ENCODE results near the gene RSBN1. TPM values are rescaled to one million over a fixed set of nuclear protein-coding genes. Genes with fewer than 3 reads are reported as not detected.
"Not testable (repeated sequence)": the region's sequence is repeated elsewhere in the genome, so short reads cannot be mapped to it uniquely, and the experiment has no call there.

RSBN1 gene
- total RNA-seq, 1 experiment from 2014 or later, result 6.9 TPM

- Histone ChIP-seq H3K4me3 (no peak overlapping the region), H3K36me3 (peaks cover 47% of the 10 kb centered on the region), H3K9me3 (no peaks in the 10 kb centered on the region), H3K27me3 (no peaks in the 10 kb centered on the region)
- no peak for DNase-seq
These were observed 77.8 kb downstream of the RSBN1 start for GRCh38 chr1:113734357-113735055.

- H3K27me3 ChIP-seq, result no peaks in the 10 kb centered on the region
- H3K4me3 ChIP-seq, result no peak overlapping the region
- H3K9me3 ChIP-seq, result no peaks in the 10 kb centered on the region
- peaks cover 33% of the 10 kb centered on the region for H3K36me3 ChIP-seq
- DNase-seq, result no peak
These were observed 79.5 kb downstream of the RSBN1 start for GRCh38 chr1:113732802-113733201.

DNA sequence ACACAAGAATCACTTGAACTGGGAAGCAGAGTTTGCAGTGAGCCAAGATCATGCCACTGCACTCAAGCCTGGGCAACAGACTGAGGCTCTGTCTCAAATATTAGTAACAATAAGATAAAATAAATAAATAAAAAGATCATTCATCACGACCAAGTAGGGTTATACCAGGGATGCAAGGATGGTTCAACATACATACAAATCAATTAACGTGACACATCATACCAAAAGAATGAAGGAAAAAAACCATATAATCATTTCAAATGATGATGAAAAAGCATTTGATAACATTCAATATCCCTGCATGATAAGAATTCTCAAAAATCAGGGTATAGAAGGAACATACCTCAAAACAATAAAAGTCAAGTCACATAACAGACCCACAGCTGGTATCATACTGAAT is 91.3 kb downstream of the RSBN1 start:
- no peak overlapping the region for H3K4me3 ChIP-seq
- H3K36me3 ChIP-seq, result peaks cover 79% of the 10 kb centered on the region
- no peak for DNase-seq
- H3K27me3 ChIP-seq, result no peaks in the 10 kb centered on the region
- peaks cover 23% of the 10 kb centered on the region for H3K9me3 ChIP-seq

DNA sequence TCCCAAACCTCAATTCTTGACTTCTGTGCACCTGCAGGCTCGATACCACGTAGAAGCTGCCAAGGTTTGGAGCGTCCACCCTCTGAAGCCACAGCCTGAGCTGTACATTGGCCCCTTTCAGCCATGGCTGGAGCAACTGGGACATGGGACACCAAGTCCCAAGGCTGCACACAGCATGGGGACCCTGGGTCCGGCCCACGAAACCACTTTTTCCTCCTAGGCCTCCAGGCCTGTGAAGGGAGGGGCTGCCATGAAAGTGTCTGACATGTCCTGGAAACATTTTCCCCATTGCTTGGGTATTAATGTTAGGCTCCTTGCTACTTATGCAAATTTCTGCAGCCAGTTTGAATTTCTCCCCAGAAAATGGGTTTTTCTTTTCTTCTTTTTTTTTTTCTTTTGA is 93.7 kb downstream of the RSBN1 start:
- peaks cover 78% of the 10 kb centered on the region for H3K36me3 ChIP-seq

DNA sequence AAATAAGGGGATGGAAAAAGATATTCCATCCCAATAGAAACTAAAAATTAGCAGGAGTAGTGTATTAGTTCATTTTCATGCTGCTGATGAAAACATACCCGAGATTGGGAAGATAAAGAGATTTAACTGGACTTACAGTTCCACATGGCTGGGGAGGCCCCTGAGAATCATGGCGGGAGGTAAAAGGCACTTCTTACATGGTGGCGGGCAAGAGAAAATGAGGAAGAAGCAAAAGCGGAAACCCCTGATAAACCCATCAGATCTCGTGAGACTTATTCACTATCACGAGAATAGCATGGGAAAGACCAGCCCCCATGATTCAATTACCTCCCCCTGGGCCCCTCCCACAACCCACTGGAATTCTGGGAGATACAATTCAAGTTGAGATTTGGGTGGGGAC is 94.8 kb downstream of the RSBN1 start:
- Histone ChIP-seq H3K36me3 (peaks cover 79% of the 10 kb centered on the region), H3K9me3 (peaks cover 23% of the 10 kb centered on the region)
- DNase-seq, H3K4me3 ChIP-seq, H3K27me3 ChIP-seq: not testable (repeated sequence)

More for the DNA sequence above, 93.7 kb downstream of the RSBN1 start:
- not testable (repeated sequence) for H3K27me3 ChIP-seq, DNase-seq, H3K4me3 ChIP-seq
- H3K9me3 ChIP-seq, result peaks cover 23% of the 10 kb centered on the region

- Histone ChIP-seq H3K4me3 (no peak overlapping the region), H3K36me3 (peaks cover 68% of the 10 kb centered on the region), H3K9me3 (peaks cover 6% of the 10 kb centered on the region), H3K27me3 (no peaks in the 10 kb centered on the region)
- no peak for DNase-seq
These were observed 97.5 kb downstream of the RSBN1 start for GRCh38 chr1:113714606-113715269.

Other genes with a start within 250 kb of the RSBN1 start
- gene PHTF1, start 53.0 kb downstream of the RSBN1 start, total RNA-seq (2014; rRNA removed; shearing (Covaris generic); ENCODE audit: low replicate concordance), result 25.0 and 30.2 TPM in 2 replicates
- gene PTPN22, start 59.2 kb upstream of the RSBN1 start, total RNA-seq (2014; rRNA removed; shearing (Covaris generic); ENCODE audit: low replicate concordance), result not detected in 2 replicates
- gene BCL2L15, start 75.1 kb upstream of the RSBN1 start, total RNA-seq (2014; rRNA removed; shearing (Covaris generic); ENCODE audit: low replicate concordance), result 0.03 and 1.2 TPM in 2 replicates
- gene AP4B1, start 92.3 kb upstream of the RSBN1 start, total RNA-seq (2014; rRNA removed; shearing (Covaris generic); ENCODE audit: low replicate concordance), result 12.3 and 12.7 TPM in 2 replicates
- 11.6 and 11.8 TPM in 2 replicates for gene DCLRE1B, start 92.8 kb upstream of the RSBN1 start, total RNA-seq (2014; rRNA removed; shearing (Covaris generic); ENCODE audit: low replicate concordance)
- gene HIPK1, start 116.8 kb upstream of the RSBN1 start, total RNA-seq (2014; rRNA removed; shearing (Covaris generic); ENCODE audit: low replicate concordance), result 8.5 and 14.3 TPM in 2 replicates
- gene OLFML3, start 167.0 kb upstream of the RSBN1 start, total RNA-seq (2014; rRNA removed; shearing (Covaris generic); ENCODE audit: low replicate concordance), result 2.2 and 2.7 TPM in 2 replicates

All from MG63 (cell line).